Activated naive CD8-positive, alpha-beta T cell treated with anti-CD3 and anti-CD28 coated beads, Interleukin-2, amount 50 U/mL, for 16 hours (primary cell): ENCODE measurements around the gene PLD5.
"Not testable (repeated sequence)": the region's sequence is repeated elsewhere in the genome, so short reads cannot be mapped to it uniquely, and the experiment has no call there.

Source experiments
- DNase-seq: peaks from one replicate; pipeline ENCODE4 v3.0.0-alpha.2; 2020; ENCODE audit warnings: low read depth, low spot score

The PLD5 gene

DNA sequence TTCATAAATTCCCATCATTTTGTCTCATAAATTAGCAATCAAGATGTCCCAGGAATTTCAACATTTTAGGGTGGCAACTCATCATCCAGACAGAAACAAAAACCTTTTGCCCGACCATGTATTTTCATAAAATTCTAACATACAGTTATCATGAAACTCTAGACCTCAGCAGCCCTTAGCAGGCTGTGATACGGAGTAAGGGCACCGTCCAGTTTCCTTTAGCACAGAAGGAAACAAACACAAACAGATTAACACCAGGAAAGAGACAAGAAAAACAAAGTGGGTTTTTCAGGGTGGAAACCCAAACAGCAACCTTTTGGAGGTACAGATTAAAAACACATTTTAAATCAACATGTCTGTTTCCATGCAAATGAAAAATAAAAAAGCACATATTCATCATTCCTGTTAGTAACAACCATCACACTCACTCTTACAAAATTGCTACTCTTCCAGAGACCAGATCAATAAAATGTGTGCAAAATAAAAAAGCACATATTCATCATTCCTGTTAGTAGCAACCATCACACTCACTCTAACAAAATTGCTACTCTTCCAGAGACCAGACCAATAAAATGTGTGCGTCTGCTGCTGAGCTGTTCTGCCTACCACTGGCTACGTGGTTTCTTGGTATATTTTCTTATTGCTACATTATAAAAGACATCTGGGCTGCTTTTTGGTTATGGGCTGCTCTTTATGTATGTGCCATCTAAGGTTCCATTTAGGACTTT is 241.6 kb downstream of the PLD5 start:
- not testable (repeated sequence) for DNase-seq

DNA sequence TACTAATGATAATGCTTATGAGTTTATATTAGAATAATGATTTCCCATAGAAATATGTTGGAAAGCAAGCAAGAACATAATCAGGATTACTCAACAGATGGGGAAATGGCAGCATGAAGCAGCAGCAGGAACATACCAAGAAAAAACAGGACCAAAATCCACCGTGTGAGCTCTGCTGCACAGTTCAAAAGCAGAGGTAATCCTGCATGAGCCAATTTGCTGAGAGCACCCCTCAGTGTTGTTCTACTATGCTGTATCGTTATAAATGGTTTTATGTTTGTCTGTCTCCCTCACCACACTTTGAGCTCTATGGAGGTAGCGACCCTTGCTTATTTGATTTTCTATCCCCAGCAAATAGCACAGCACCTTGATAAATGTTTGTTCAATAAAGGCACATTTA is 246.1 kb downstream of the PLD5 start:
- not testable (repeated sequence) for DNase-seq

DNA sequence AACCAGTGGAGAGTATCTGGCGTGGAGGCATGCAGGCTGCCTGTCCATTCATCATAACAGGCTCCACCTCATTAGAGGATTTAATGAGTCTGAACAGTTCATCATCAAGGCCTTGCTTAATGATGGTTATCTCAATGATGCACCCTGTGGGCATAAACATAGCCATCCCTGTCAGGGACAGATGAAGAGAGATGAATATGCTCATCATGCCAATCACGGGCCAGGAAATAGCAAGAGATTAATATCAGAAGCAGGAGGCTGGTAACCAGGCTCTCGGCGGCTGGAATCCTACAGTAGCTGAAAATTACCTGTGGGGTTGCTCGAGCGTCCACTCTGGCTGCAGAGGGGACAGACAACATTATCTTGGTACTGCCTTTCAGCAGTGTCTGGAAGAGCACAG is 247.7 kb downstream of the PLD5 start:
- not testable (repeated sequence) for DNase-seq

DNA sequence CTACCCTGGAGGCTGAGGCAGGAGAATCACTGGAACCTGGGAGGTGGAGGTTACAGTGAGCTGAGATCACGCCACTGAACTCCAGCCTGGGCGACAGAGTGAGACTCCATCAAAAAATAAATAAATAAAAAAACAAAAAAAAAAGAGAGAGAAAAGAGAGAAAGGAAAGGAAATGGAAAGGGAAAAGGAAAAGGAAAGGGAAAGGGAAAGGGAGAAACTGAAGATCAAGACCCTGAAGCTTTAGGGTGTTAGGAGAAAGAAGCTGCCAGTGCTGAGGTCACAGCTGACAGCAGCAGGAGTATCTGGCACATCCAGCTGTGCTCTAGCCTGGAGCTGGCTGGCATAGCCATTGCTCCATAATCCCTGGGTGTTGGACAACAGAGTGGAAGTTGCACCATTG is 257.5 kb downstream of the PLD5 start:
- not testable (repeated sequence) for DNase-seq

DNA sequence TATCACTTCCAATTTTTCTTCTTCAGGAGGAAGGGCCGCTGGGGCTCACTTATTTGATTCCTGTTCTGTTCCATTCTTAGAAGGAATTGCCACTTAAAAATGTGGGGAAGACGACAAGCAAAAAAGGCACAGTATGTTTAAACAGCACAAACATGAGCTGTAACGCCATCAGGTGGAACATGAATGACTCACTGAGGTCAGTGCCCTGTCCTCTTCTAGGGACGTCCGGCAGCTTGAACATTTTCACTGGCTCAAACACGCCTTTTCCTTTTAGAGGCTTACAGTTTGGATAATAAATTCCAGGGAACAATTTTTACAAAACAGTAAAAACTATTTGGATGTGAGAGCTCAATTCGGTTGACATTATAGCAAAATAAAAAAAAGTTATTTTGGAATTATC is 260.1 kb downstream of the PLD5 start:
- not testable (repeated sequence) for DNase-seq

DNA sequence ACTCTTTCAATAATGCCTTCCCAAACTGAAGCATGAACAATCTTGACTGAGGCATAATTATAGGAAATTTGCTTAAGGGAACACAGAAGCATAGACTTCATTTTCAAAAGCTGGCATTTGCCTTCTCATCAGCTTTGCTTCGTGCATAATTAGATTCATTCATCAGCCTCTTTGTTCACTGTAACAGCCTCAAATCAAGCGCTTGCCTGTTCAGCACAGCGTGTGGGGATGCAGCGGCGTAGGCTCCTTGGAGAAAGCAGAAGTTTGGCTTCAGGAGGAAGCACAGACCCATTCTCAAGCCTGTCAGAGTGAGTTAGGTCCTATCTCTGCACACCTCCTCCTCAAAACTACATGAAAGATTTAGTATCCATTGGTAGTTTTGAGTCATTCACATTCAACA is 279.2 kb downstream of the PLD5 start:
- no peak for DNase-seq

DNA sequence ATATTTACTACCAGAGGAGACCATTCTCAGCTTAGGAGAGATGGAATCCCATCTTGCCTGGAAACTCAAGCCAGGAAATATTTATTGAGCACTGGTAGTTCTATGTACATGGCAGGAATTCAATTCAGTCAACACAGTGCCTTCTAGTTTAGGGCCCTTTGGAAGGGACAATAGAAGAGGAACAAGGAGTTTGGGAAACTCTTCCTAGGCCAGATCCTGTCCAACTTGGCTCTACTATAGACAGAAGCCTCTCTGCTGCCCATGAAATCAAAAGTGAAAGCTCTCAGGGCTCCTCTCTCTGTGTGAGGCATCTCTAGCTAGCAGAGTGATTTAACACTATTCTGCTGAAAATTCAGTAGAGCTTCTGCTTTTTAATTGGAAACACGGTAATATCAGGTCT is 281.0 kb downstream of the PLD5 start:
- DNase-seq: no peak

DNA sequence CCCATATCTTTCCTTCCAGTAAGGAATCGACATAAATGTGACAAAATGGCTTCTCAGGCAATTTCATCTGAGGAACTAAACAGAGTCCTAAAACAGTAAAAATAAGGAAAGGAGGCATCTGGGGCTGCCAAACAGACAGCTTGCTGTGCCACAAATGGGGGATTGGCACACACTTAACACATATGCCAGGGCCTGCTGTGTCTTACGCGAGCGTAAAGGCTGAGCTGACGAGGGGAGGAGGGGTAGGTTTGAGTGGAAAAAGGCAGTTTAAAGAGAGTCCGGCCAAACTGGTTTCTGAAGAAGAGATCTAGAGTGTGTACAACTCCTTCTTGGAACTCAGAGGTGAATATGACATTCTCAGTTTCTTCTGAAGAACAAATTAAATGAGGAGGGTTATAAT is 281.5 kb downstream of the PLD5 start:
- no peak for DNase-seq

DNA sequence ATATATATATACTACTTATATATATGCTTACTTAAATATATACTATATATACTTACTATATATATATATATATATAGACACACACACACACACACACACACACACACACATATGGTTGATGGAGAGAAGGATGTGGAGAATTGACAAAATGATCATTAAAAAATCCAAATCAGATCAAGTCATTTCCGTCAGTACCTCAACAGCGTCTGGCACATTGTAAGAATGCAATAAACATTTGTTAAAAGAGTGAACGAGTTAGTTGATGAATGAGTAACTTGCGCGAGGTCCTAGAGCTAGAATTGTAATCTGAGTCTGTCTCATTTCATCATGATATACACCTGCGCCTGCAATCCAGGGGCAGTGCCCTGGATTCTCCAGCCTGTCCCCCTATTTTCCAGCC is 282.6 kb downstream of the PLD5 start:
- no peak for DNase-seq

DNA sequence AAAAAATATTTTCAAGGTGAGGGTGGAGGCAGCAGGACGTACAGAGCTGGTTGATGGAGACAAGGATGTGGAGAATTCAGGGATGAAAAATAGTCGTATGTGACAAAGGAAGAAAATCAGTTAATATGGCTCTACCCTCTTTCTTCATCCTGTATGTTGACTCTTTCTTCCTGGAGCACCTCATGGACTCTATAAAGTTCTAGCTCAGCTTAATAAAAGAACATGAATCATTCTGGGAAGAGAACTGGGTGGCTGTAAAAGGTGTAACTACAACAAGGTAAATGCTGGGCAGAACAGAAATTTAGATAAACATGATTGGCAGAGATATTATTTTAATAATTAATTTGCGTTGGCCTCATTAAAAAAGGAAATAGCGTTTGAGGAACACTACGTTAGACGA is 283.8 kb downstream of the PLD5 start:
- DNase-seq: no peak

DNA sequence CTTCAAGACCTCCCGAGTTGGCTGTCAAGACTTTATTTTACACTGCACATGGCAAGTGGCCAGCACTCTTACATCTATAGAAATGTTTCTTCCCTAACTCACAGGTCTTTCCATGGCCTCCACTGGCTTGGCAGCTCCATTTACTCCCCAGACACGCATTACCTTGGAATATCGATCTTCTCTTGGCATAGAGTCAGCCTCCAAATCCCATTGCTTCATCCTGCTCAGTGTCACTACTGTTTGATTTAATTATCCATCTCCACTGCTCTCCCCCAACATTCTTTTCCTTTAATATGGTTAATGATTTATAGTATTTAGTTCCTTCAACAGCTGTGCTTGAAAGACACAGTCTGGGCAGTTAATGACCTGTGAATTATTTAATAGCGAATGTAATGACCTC is 284.4 kb downstream of the PLD5 start:
- no peak for DNase-seq

DNA sequence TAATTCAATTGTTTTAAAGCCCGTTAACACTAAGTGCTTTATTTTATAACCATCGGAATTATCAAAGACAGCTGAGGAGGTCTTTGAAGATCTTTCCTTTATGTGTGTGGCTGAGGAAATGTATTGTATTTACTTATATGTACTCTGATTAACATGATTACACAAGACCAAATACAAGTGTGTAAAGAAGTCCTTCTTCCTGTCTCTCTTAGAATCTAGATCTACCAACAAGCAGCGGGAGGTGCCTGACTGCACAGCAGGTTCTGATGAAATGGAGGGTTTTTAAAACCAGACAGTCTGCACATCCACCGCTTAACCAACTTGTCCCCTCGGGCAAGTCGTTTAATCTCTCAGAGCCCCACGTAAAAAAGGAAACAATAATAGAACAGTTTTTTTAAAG is 285.1 kb downstream of the PLD5 start:
- no peak for DNase-seq

DNA sequence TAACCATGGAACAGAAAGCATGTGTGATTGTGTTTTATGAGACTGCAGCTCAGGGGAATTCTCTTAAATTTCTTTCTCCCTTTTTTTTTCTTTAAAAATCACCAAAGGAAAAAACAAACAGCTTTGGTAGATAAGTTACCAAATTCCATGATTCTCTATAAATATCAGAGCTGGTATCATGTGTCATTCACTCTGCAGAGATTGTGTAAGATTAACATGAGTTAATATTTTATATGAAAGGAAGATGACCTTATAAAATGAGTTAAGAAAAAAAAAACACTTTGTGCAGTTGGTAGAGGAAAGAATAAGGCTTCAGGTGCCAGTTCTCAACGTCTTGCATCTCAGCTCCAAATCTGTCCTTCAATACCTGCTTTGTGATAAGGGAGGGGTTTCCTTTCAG is 287.4 kb downstream of the PLD5 start:
- no peak for DNase-seq

DNA sequence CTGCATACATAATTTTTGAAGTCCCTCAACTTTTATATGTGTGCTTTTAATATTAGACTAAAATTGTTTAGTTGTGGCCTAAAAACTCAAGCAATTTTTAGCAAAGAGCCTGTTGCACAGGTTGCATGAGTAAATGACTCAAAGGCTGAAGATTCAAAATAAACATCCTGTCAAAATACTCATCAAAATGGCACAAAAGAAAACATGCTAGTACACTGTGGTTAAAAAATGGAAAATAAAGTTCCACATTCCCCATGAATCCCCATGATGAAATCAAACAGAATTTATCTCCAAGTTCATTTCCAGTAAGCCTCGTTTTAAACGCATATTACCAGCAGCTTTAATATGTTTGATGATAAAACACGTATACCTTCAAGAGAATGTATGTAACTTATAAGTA is 295.5 kb downstream of the PLD5 start:
- DNase-seq: no peak

DNA sequence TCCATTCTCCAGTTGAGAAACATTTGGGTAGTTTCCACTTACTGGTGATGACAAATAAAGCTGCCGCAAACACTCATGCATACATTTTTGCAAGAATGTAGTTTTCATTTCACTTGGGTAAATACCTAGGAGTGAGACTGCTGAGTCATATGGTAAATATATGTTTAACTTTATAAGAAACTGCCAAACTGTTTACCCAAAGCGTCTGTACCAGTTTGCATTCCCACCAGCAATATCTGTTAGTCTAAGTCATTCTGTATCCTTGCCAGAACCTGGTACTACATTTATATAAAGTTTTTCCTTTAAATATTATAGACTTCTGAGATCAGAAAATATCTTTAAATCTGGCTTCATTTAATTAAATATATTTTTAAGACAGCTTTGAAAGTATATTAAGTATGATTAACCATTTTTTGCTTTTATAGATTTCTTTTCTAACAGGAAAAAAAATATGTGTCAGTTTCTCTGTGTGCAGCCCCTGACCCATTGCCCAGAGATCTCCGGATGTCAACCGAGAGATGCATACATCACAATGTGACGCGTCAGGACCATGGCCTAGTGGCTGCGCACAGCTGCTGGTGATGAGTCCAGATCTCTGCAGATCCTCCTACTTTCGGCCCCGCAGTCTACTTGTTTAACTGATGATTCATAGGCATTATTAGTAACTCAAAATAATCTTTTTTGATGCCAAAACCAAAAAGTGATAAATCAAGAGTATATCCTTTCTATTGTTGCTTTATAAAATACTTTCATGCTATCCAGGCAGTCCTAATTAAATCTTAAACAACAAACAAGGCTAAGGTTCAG is 298.5 kb downstream of the PLD5 start:
- DNase-seq: no peak

DNA sequence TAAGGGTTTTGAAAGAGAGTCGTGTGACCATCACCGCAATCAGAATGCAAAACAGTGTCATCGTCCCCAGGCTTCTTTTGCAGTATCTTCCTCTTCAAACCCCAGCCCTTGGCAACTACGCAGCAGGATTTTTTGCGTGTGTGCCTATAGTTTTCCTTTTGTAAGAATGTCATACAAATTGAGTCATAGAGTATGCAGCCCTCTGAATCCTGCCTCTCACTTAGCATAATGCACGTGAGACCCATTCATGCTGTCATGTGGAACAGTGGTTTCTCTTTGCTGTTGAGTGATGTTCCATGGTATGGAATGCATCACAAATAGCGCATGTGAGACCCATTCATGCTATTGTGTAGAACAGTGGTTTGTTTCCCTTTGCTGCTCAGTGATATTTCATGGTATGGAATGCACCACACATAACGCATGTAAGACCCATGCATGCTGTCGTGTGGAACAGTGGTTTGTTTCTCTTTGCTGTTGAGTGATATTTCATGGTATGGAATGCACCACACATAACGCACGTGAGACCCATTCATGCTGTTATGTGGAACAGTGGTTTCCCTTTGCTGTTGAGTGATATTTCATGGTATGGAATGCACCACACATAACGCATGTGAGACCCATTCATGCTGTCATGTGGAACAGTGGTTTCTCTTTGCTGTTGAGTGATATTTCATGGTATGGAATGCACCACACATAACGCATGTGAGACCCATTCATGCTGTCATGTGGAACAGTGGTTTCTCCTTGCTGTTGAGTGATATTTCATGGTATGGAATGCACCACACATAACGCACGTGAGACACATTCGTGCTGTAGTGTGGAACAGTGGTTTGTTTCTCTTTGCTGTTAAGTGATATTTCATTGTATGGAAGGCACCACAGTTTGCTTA is 299.4 kb downstream of the PLD5 start:
- not testable (repeated sequence) for DNase-seq

DNA sequence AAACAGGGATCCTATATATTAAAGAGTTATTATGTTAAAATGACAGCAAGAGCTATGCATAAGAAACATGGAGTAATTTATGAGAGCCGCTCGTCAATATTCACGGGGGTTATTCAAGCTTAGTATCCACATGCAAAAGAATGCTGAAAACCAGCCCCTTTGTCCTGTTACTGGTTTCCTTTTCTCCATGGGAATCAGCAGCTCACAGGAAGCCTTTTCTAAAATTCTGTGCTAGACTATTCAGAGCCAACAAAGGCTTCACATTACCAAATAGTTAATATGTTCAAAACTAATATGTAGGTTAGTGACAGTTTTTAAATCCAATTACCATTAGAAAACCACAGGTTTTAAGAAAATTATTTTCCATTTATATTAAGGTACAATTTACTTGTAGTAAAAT is 300.0 kb downstream of the PLD5 start:
- no peak for DNase-seq

DNA sequence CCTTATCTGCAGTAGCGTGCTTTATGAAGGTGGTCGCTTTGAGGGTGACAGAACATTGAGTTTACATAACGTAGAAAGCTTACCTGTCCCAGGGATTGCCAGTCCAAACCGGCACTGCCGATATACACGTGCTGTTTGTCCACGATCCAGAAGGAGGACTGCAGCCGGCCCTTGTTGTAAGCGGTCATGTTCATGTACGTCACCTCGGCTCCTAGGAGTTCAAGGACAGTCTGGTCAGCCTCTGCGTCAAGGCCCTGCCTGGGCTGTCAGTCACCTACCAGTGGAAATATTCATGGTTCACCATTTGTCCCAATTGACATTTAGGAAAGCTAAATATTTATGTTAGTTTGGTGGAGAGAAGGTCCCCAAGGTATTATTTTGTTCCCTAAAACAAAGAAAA is 304.6 kb downstream of the PLD5 start:
- DNase-seq: no peak

DNA sequence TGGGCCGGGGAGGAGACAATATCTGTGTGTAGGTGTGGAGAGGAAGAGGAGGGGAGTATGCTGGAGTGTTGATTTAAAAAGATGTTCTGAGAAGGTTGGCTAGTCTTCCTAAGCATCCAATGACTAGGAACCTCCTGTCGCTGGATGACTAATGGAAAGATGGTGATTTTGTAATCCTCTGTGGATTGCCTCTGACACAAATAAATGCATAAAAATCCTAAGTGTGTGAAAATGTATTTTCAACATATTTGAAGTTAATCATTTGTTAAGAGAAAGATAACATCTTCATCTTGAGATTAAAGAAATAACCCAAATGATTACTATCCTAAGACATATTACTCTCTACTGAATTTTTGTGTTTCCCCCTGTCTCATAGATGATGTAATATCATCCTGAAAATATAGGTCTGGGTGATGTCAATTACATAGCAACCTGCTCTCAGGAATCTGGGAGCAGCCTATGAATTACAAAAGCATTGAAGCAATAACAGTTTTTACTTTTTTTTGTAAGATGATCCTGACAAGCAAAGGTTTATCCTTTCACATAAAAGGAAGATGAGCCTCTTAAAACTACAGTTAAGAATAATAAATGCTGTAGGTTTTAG is 305.1 kb downstream of the PLD5 start:
- no peak for DNase-seq

DNA sequence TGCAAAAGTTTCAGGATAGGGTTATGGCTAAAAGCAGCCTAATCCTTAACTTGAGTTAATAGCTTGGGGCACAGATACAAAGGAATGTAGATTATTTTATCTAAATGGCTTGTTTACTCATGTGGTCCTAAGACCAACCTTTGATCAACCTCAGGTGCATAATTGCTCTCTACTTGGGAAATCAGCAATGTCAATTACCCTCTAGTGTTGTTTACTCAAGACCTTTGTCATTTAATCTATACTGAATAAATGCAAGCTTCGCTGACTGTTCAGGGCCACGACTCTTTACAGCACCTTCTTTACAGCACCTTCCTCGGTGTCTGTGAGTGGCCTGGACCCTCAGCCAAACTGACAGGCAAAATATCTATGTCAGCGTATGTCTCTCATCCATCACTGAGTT is 308.1 kb downstream of the PLD5 start:
- DNase-seq: no peak

DNA sequence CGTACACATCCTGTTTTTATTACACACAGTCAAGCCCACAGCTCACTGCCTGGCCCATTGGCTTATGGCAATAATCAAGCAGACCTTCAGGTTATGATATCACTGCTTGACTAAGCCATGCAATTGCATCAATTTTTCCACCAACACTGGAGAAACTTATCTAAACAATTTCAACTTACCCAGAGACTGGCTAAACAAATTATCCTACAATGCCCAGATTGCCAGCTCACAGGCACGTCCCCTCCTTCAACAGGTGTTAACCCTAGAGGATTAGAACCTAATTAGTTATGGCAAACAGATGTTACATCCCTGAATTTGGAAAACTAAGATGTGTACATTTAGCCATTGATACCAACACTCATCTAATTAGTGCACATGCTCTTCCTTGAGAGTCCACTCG is 310.0 kb downstream of the PLD5 start:
- DNase-seq: not testable (repeated sequence)

DNA sequence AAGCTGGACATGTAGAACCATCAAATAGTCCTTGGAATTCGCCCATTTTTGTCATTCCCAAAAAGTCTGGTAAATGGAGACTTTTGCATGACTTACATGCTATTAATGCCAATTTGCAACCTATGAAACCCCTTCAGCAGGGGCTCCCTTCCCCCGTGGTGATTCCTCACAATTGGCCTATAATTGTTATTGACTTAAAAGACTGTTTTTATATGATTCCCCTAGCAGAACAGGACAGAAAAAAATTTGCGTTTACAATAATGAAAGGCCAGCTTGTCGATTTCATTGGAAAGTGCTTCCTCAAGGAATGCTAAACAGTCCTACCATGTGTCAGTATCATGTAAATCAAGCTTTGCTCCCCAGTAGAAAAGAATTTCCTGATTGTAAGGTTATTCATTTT is 311.5 kb downstream of the PLD5 start:
- not testable (repeated sequence) for DNase-seq
